ENCODE results near the gene IL2RG.

- peak; percentile 67 for TF ChIP-seq CTCF (IDR thresholded peaks at IDR 0.05)
- TF ChIP-seq EZH2 (IDR thresholded peaks at IDR 0.05; ENCODE audit: borderline replicate concordance, insufficient read depth, low read depth, low read length, poor library complexity, severe bottlenecking), result no peak
Observed at GRCh38 chrX:71098302-71098701, 13.1 kb downstream of the IL2RG start.

Data from B cell (primary cell).